ENCODE measurements around the gene APOA1. TPM values are rescaled to one million over a fixed set of nuclear protein-coding genes. Genes with fewer than 3 reads are reported as not detected.

APOA1 gene
- total RNA-seq, 1 donor from 2014 or later = 116 TPM

DNA sequence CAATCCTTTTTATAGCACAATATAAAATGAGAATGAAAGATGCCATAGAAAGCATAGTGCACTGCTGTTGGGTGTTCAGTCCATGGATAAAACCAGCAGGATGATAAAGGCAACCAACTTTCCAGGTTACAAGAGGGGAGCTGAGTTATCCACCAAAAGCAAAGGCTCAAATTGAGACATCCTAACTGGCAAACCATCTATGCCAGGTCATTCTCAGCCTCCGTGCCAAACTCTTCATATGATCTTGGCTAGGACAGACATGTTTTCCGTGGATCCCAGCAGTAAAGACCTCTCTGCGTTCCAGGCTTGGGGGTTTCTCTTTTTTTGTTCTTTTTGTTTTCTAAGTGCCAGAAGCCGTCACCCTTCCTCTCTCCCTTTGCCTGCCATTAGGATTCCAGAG, 7.3 kb upstream of the APOA1 start:
- peaks cover 17% of the 10 kb centered on the region for H3K36me3 Mint-ChIP-seq
- TF ChIP-seq, protein P1, sequence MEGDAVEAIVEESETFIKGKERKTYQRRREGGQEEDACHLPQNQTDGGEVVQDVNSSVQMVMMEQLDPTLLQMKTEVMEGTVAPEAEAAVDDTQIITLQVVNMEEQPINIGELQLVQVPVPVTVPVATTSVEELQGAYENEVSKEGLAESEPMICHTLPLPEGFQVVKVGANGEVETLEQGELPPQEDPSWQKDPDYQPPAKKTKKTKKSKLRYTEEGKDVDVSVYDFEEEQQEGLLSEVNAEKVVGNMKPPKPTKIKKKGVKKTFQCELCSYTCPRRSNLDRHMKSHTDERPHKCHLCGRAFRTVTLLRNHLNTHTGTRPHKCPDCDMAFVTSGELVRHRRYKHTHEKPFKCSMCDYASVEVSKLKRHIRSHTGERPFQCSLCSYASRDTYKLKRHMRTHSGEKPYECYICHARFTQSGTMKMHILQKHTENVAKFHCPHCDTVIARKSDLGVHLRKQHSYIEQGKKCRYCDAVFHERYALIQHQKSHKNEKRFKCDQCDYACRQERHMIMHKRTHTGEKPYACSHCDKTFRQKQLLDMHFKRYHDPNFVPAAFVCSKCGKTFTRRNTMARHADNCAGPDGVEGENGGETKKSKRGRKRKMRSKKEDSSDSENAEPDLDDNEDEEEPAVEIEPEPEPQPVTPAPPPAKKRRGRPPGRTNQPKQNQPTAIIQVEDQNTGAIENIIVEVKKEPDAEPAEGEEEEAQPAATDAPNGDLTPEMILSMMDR (conservative IDR thresholded peaks at IDR 0.05) = no peak

DNA sequence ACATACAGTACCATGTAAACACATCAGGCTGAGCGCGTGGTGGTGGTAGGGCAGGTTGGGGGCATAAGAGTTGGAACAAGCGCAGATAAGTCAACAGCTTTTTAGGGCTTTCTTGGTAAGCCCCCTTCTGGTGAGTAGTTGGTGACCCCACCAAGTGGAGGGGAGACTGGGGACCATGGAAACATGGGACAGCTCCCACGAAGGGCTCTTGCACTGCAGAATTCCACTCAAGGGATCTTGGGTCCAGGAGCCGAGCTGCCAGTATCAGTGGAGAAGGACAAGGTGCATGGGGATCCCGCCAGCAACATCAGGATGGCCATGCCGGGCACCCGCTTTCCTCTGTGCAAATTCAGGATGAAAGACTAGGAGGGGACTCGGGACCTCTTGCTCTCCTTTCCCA, 6.2 kb upstream of the APOA1 start:
- peaks cover 14% of the 10 kb centered on the region for H3K36me3 Mint-ChIP-seq
- no peak overlapping the region for H3K27ac Mint-ChIP-seq
- no peaks in the 10 kb centered on the region for H3K9me3 Mint-ChIP-seq
- TF ChIP-seq, protein P1 (conservative IDR thresholded peaks at IDR 0.05) = no peak
- no peak for DNase-seq (ENCODE audit: extremely low spot score, unreplicated experiment)
- peaks cover 8% of the 10 kb centered on the region for H3K4me1 Mint-ChIP-seq (ENCODE audit: unreplicated experiment)
- no peaks in the 10 kb centered on the region for H3K27me3 Mint-ChIP-seq
- H3K4me3 Mint-ChIP-seq = no peak overlapping the region

More for the DNA sequence above, 7.3 kb upstream of the APOA1 start:
- H3K4me3 Mint-ChIP-seq = no peak overlapping the region
- DNase-seq (ENCODE audit: extremely low spot score, unreplicated experiment) = no peak
- no peak overlapping the region for H3K27ac Mint-ChIP-seq
- H3K9me3 Mint-ChIP-seq = no peaks in the 10 kb centered on the region
- no peaks in the 10 kb centered on the region for H3K27me3 Mint-ChIP-seq
- peaks cover 5% of the 10 kb centered on the region for H3K4me1 Mint-ChIP-seq (ENCODE audit: unreplicated experiment)

DNA sequence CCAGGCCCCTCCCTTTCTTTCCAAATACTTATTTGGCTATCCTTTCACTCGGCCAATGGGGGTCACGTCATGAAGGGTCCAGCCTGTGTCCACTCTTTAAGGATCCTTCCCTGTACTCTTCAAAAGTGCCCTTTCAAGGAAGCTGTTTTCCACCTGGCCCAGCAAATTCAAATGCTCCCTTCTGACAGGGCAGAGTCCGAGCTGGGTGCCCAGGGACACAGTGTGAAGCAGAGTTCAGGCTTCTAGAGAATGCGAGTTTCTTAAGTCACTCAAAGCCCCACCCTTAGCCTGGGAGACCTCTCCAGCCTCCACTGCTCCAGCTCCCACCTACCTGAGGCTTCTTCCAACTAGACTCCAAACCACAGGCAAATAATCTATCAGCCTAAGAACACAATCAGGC, 5.5 kb upstream of the APOA1 start:
- no peak for DNase-seq (ENCODE audit: extremely low spot score, unreplicated experiment)
- Mint-ChIP-seq H3K27me3 (no peaks in the 10 kb centered on the region), H3K4me3 (no peak overlapping the region), H3K4me1 (ENCODE audit: unreplicated experiment) (peaks cover 8% of the 10 kb centered on the region), H3K9me3 (no peaks in the 10 kb centered on the region), H3K36me3 (peaks cover 14% of the 10 kb centered on the region), H3K27ac (peak overlapping the region; percentile 46)
- TF ChIP-seq, protein P1 (conservative IDR thresholded peaks at IDR 0.05) = no peak

DNA sequence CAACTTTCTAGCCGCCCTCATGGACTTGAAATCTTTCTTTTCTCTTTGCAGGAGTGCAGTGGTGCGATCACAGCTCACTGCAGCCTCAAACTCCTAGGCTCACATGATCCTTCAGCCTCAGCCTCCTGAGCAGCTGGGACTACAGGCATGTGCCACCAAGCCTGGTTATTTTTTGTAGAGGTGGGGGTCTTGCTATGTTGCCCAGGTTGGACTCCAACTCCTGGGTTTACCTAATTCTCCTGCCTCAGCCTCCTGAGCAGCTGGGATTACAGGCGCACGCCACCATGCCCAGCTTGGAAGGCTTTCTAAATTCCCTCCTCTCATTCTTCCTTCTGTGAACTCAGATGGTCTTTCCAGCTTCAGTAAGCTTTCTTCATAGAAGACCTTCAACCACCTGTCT, 4.7 kb upstream of the APOA1 start:
- H3K36me3 Mint-ChIP-seq = peaks cover 14% of the 10 kb centered on the region
- TF ChIP-seq, protein P1 (conservative IDR thresholded peaks at IDR 0.05) = no peak
- DNase-seq (ENCODE audit: extremely low spot score, unreplicated experiment) = no peak
- H3K9me3 Mint-ChIP-seq = no peaks in the 10 kb centered on the region
- no peak overlapping the region for H3K27ac Mint-ChIP-seq
- H3K4me1 Mint-ChIP-seq (ENCODE audit: unreplicated experiment) = peaks cover 8% of the 10 kb centered on the region
- no peaks in the 10 kb centered on the region for H3K27me3 Mint-ChIP-seq
- H3K4me3 Mint-ChIP-seq = no peak overlapping the region

DNA sequence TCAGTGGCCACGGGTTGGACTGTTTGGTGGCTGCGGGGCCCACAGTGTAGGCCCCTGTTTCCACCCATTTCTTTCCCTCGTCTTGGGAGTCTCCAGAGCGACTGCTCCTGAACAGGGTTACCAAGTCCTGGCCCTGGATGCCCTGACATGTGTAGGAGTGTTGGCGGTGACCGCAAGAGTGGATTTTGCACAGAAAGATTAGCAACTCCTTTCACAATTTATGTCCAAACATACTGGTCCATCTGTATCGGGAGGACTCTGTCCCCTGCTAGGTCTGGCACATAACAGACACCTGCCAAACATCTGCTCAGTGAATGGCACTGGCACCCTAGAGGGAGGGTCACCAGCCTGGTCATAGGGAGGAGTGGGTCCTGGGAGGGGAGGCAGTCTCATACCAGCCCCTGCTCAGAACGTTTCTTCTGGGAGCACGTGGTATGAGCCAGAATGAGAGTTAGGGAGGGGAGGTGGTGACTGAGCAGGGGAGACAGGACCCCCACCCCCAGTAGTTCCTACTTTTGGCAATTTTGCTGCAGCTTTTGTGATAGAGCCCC, 3.4 kb upstream of the APOA1 start:
- H3K27ac Mint-ChIP-seq = no peak overlapping the region
- TF ChIP-seq, protein P1 (conservative IDR thresholded peaks at IDR 0.05) = no peak
- DNase-seq (ENCODE audit: extremely low spot score, unreplicated experiment) = no peak
- H3K36me3 Mint-ChIP-seq = peaks cover 11% of the 10 kb centered on the region
- H3K4me1 Mint-ChIP-seq (ENCODE audit: unreplicated experiment) = peaks cover 12% of the 10 kb centered on the region
- no peak overlapping the region for H3K4me3 Mint-ChIP-seq
- no peaks in the 10 kb centered on the region for H3K9me3 Mint-ChIP-seq
- H3K27me3 Mint-ChIP-seq = no peaks in the 10 kb centered on the region

All from type B pancreatic cell (in vitro differentiated cells).